IMR-90 (cell line): ENCODE data around the gene PCGF3. TPM values are rescaled to one million over a fixed set of nuclear protein-coding genes. Genes with fewer than 3 reads are reported as not detected.
A peak's percentile ranks its signal among the peaks of the same experiment; 100 is the strongest.

Experiments
- ATAC-seq: fragments of 200-7000 bp; cut with Tn5 transposase; 2 replicates; pipeline ENCODE4 v1.9.1; 2020; ENCODE audit warnings: low read depth, mild to moderate bottlenecking, moderate library complexity
- BruUV-seq: library from RNA; stranded (reverse); fragments of 400-500 nt; replicated peaks from 2 replicates; lab custom pipeline; 2021; lab: Mats Ljungman, UMichigan
- CTCF ChIA-PET: fragments of 300-600 bp; formaldehyde crosslinking; extraction: SDS; loops from one replicate; lab custom pipeline; 2021; ENCODE audit warnings: antibody characterized with exemption; lab: Yijun Ruan, JAX
- POLR2A ChIA-PET: fragments of 300-600 bp; sonication (Branson Sonifier 250); formaldehyde crosslinking; loops from one replicate; lab custom pipeline; 2022; ENCODE audit warnings: antibody characterized with exemption; ENCODE audit not compliant: unreplicated experiment; lab: Charles Lee
- DNase-seq: peaks from one replicate; pipeline ENCODE4 v3.0.0; 2013
- H2AFZ ChIP-seq: replicated peaks from 2 replicates; pipeline ENCODE3; 2013; ENCODE audit warnings: low read length, mild to moderate bottlenecking; ENCODE audit not compliant: poor library complexity
- H2AK5ac ChIP-seq: 2 replicates; pipeline ENCODE4 v1.6.1; 2013; ENCODE audit warnings: low read depth, low read length, inconsistent platforms
- H2AK9ac ChIP-seq: replicated peaks from 2 replicates; pipeline ENCODE3; 2013; ENCODE audit warnings: mild to moderate bottlenecking, low read depth, low read length, moderate library complexity; ENCODE audit not compliant: poor library complexity
- H2BK120ac ChIP-seq: 2 replicates; pipeline ENCODE4 v1.6.1; 2013; ENCODE audit warnings: low read depth, low read length, inconsistent platforms
- H2BK15ac ChIP-seq: 3 replicates; pipeline ENCODE4 v1.6.1; 2013; ENCODE audit warnings: low read depth, low read length, inconsistent platforms
- H2BK20ac ChIP-seq: 2 replicates; pipeline ENCODE4 v1.6.1; 2013; ENCODE audit warnings: low read depth, mild to moderate bottlenecking, inconsistent platforms, low read length, moderate library complexity
- H2BK5ac ChIP-seq: 2 replicates; pipeline ENCODE4 v1.6.1; 2013; ENCODE audit warnings: mild to moderate bottlenecking, low read depth, low read length, inconsistent platforms; ENCODE audit not compliant: poor library complexity, severe bottlenecking
- H3K14ac ChIP-seq: replicated peaks from 2 replicates; pipeline ENCODE4 v1.6.1; 2013; ENCODE audit warnings: low read depth, low read length, inconsistent platforms
- H3K18ac ChIP-seq: 2 replicates; pipeline ENCODE4 v1.6.1; 2013; ENCODE audit warnings: low read depth, low read length, control low read depth
- H3K23ac ChIP-seq: 2 replicates; pipeline ENCODE4 v1.6.1; 2013; ENCODE audit warnings: low read depth, low read length, inconsistent platforms
- H3K27ac ChIP-seq: 2 replicates; pipeline ENCODE4 v1.5.1; 2013; ENCODE audit warnings: mild to moderate bottlenecking, control low read depth, low read length; ENCODE audit not compliant: insufficient read depth
- H3K27me3 ChIP-seq: 2 replicates; pipeline ENCODE4 v1.6.1; 2013; ENCODE audit warnings: low read length; ENCODE audit not compliant: control insufficient read depth, insufficient read depth
- H3K36me3 ChIP-seq: 2 replicates; pipeline ENCODE4 v1.6.1; 2013; ENCODE audit warnings: low read length, mixed read lengths; ENCODE audit not compliant: control insufficient read depth, insufficient read depth
- H3K4ac ChIP-seq: 2 replicates; pipeline ENCODE4 v1.6.1; 2013; ENCODE audit warnings: low read depth, low read length, inconsistent platforms
- H3K4me1 ChIP-seq: 2 replicates; pipeline ENCODE4 v1.6.1; 2013; ENCODE audit warnings: low read length, mixed read lengths; ENCODE audit not compliant: control insufficient read depth, insufficient read depth
- H3K4me2 ChIP-seq: 2 replicates; pipeline ENCODE4 v1.6.1; 2013; ENCODE audit warnings: low read depth, mild to moderate bottlenecking, control low read depth, low read length, moderate library complexity
- H3K4me3 ChIP-seq: 2 replicates; pipeline ENCODE4 v1.5.1; 2013; ENCODE audit warnings: low read depth, mild to moderate bottlenecking, control low read depth, low read length, moderate library complexity; ENCODE audit not compliant: insufficient read depth
- H3K56ac ChIP-seq: 2 replicates; pipeline ENCODE4 v1.6.1; 2013; ENCODE audit warnings: low read length, inconsistent platforms; ENCODE audit not compliant: insufficient read depth; ENCODE audit errors: extremely low read depth
- H3K79me1 ChIP-seq, 2 experiments: 2 replicates each; pipeline ENCODE4 v1.6.1; 2013; ENCODE audit warnings: low read length in 2 of 2, inconsistent platforms in 1 of 2, low read depth in 1 of 2
- H3K9ac ChIP-seq: 2 replicates; pipeline ENCODE4 v1.6.1; 2013; ENCODE audit warnings: low read depth, low read length, control low read depth
- H3K9me1 ChIP-seq: 2 replicates; pipeline ENCODE4 v1.6.1; 2013; ENCODE audit warnings: low read length, inconsistent platforms; ENCODE audit not compliant: insufficient read depth
- H3K9me3 ChIP-seq: 2 replicates; pipeline ENCODE4 v1.6.1; 2013; ENCODE audit warnings: low read length; ENCODE audit not compliant: control insufficient read depth, insufficient read depth
- H4K20me1 ChIP-seq: 2 replicates; pipeline ENCODE4 v1.6.1; 2013; ENCODE audit warnings: low read length, inconsistent platforms; ENCODE audit not compliant: insufficient read depth
- H4K5ac ChIP-seq: 2 replicates; pipeline ENCODE4 v1.6.1; 2013; ENCODE audit warnings: mild to moderate bottlenecking, low read depth, low read length, control low read depth
- H4K8ac ChIP-seq, 2 experiments: 2 replicates each; pipeline ENCODE4 v1.6.1; 2013; ENCODE audit warnings: low read depth in 2 of 2, low read length in 2 of 2, control low read depth in 1 of 2, inconsistent platforms in 1 of 2
- H4K91ac ChIP-seq: 2 replicates; pipeline ENCODE4 v1.6.1; 2013; ENCODE audit warnings: low read depth, low read length, inconsistent platforms; ENCODE audit not compliant: insufficient read depth
- BHLHE40 ChIP-seq: fragments of 150-350 bp; IDR thresholded peaks from 2 replicates; pipeline ENCODE4 v1.6.1; 2016; ENCODE audit warnings: mild to moderate bottlenecking, low read depth, low read length
- CEBPB ChIP-seq: IDR thresholded peaks from 2 replicates; pipeline ENCODE4 v1.6.1; 2012; ENCODE audit warnings: low read depth, low read length, improper control_type of control experiment
- CHD1 ChIP-seq: IDR thresholded peaks from 2 replicates; pipeline ENCODE4 v1.6.1; 2012; ENCODE audit warnings: low read depth, low read length, improper control_type of control experiment
- CTCF ChIP-seq: conservative IDR thresholded peaks from 2 replicates; pipeline ENCODE4 v1.5.1; 2012; ENCODE audit warnings: mild to moderate bottlenecking, low read depth, low read length, improper control_type of control experiment
- ELK1 ChIP-seq: fragments of 150-350 bp; IDR thresholded peaks from 2 replicates; pipeline ENCODE4 v1.6.1; 2016; ENCODE audit warnings: low read depth, mild to moderate bottlenecking, low read length, moderate library complexity, borderline replicate concordance
- FOS ChIP-seq: fragments of 150-350 bp; IDR thresholded peaks from 2 replicates; pipeline ENCODE4 v1.6.1; 2016; ENCODE audit warnings: low read depth, low read length
- MAFK ChIP-seq: IDR thresholded peaks from 2 replicates; pipeline ENCODE4 v1.6.1; 2012; ENCODE audit warnings: low read depth, low read length, improper control_type of control experiment
- MAZ ChIP-seq: IDR thresholded peaks from 2 replicates; pipeline ENCODE4 v1.6.1; 2012; ENCODE audit warnings: low read depth, mild to moderate bottlenecking, low read length, improper control_type of control experiment, moderate library complexity, borderline replicate concordance
- MXI1 ChIP-seq: IDR thresholded peaks from 2 replicates; pipeline ENCODE4 v1.6.1; 2012; ENCODE audit warnings: low read depth, mild to moderate bottlenecking, low read length, moderate library complexity, borderline replicate concordance
- NFE2L2 ChIP-seq: fragments of 150-350 bp; IDR thresholded peaks from 2 replicates; pipeline ENCODE4 v1.6.1; 2016; ENCODE audit warnings: low read depth, mild to moderate bottlenecking, low read length
- POLR2A ChIP-seq: IDR thresholded peaks from 2 replicates; pipeline ENCODE4 v1.6.1; 2012; ENCODE audit warnings: mild to moderate bottlenecking, low read depth, low read length
- RAD21 ChIP-seq: IDR thresholded peaks from 2 replicates; pipeline ENCODE4 v1.6.1; 2012; ENCODE audit warnings: low read length, improper control_type of control experiment
- RCOR1 ChIP-seq: IDR thresholded peaks from 2 replicates; pipeline ENCODE4 v1.6.1; 2012; ENCODE audit warnings: mild to moderate bottlenecking, low read length, improper control_type of control experiment; ENCODE audit not compliant: insufficient replicate concordance
- RFX5 ChIP-seq: IDR thresholded peaks from 2 replicates; pipeline ENCODE4 v1.8.0; 2012; ENCODE audit warnings: low read depth, mild to moderate bottlenecking, low read length, moderate library complexity
- SMC3 ChIP-seq: fragments of 150-350 bp; IDR thresholded peaks from 2 replicates; pipeline ENCODE4 v1.6.1; 2016; ENCODE audit warnings: low read depth, mild to moderate bottlenecking, antibody characterized with exemption, low read length, moderate library complexity
- USF2 ChIP-seq: fragments of 150-350 bp; IDR thresholded peaks from 2 replicates; pipeline ENCODE4 v1.6.1; 2017; ENCODE audit warnings: mild to moderate bottlenecking, antibody characterized with exemption, low read length, low read depth
- WGBS, 2 experiments: methylation state at CpG; one replicate each; pipeline versions ENCODE4 v1.1.5 to v1.1.7; 2013; ENCODE audit warnings: missing lambda C conversion rate in 2 of 2; ENCODE audit not compliant: insufficient read length in 1 of 2; ENCODE audit errors: extremely low coverage in 2 of 2; 5-methylcytosine and 5-hydroxymethylcytosine counted together
- dilution Hi-C: fragments of 300-500 bp; cut with HindIII; formaldehyde crosslinking; loops from one replicate; pipeline ENCODE4 v1.14.3; 2018; ENCODE audit warnings: low sequenced_read_pairs; ENCODE audit not compliant: unreplicated experiment
- in situ Hi-C: fragments of 300-500 bp; cut with MboI; formaldehyde crosslinking; loops from 3 replicates; pipeline ENCODE4 v1.14.3; 2019; ENCODE audit warnings: low sequenced_read_pairs, inconsistent platforms, mixed read lengths
- intact Hi-C: fragments of 100-400 bp; cut with micrococcal nuclease; formaldehyde crosslinking; loops from 2 replicates; pipeline ENCODE4 v1.10.0; 2022
- polyA plus RNA-seq, 3 experiments: library from polyadenylated mRNA; depleted of rRNA; stranded (reverse); fragments of >200 nt; gene quantifications; 2 replicates each; pipeline ENCODE4 v1.2.3, GENCODE V29; 2012; ENCODE audit warnings: low replicate concordance in 1 of 3
- total RNA-seq: library from RNA; depleted of rRNA; stranded (reverse); fragments of >200 nt; gene quantifications from 2 replicates; pipeline ENCODE4 v1.2.3, GENCODE V29; 2012

The PCGF3 gene
- total and polyA plus RNA-seq, 2 of the 4 experiments (the other 2 are of a cell fraction), result 40.0 to 55.3 TPM

- Histone ChIP-seq H3K4me3 (no peak overlapping the region), H4K5ac (no peak overlapping the region), H3K27ac (no peak overlapping the region), H3K9me1 (peaks cover 14% of the 10 kb centered on the region), H2BK15ac (no peak overlapping the region), H3K4ac (no peak overlapping the region), H4K20me1 (peaks cover 92% of the 10 kb centered on the region), H2BK5ac (no peak overlapping the region), H3K79me1 (peaks cover 20 to 84% of the 10 kb centered on the region in 2 experiments), H3K14ac (no peak overlapping the region), H2AK9ac (no peak overlapping the region), H2AFZ (no peak overlapping the region), H4K91ac (no peak overlapping the region), H3K18ac (no peak overlapping the region), H3K36me3 (peaks cover 70% of the 10 kb centered on the region), H3K56ac (no peak overlapping the region), H3K23ac (no peak overlapping the region), H3K4me2 (no peak overlapping the region), H3K9me3 (no peaks in the 10 kb centered on the region), H2BK120ac (no peak overlapping the region), H3K27me3 (no peaks in the 10 kb centered on the region), H2AK5ac (no peak overlapping the region), H2BK20ac (no peak overlapping the region), H4K8ac (no peak overlapping the region), H3K9ac (no peak overlapping the region), H3K4me1 (peaks cover 2% of the 10 kb centered on the region; the same call in 1 of the 2 replicates)
- intact Hi-C loops, result no loop called here
- DNase-seq, result peak; percentile 56
- dilution Hi-C loops, result no loop called here
- TF ChIP-seq NFE2L2, result no peak
- no peak for TF ChIP-seq BHLHE40
- no peak for TF ChIP-seq ELK1
- no peak for TF ChIP-seq CTCF
- no peak for TF ChIP-seq CEBPB
- TF ChIP-seq POLR2A, result no peak
- no peak for TF ChIP-seq FOS
- TF ChIP-seq RCOR1, result no peak
- no peak for TF ChIP-seq MAFK
- no peak for TF ChIP-seq MAZ
- TF ChIP-seq RAD21, result no peak
- TF ChIP-seq MXI1, result no peak
- TF ChIP-seq CHD1, result no peak
- no peak for TF ChIP-seq SMC3
- TF ChIP-seq RFX5, result no peak
- no peak for TF ChIP-seq USF2
- ChIA-PET CTCF (no interaction called here), POLR2A (no interaction called here)
- no CpG with 5 or more reads among the region's 7 CpGs for WGBS, 2 experiments
- in situ Hi-C loops, result no loop called here
- peak; percentile 10; the same call in 1 of the 2 replicates for ATAC-seq
- BruUV-seq, result no TSS peak
Observed at GRCh38 chr4:766152-766515, 60.5 kb downstream of the PCGF3 start.
